Measurements from ENCODE around the gene ARFGAP3.

DNA sequence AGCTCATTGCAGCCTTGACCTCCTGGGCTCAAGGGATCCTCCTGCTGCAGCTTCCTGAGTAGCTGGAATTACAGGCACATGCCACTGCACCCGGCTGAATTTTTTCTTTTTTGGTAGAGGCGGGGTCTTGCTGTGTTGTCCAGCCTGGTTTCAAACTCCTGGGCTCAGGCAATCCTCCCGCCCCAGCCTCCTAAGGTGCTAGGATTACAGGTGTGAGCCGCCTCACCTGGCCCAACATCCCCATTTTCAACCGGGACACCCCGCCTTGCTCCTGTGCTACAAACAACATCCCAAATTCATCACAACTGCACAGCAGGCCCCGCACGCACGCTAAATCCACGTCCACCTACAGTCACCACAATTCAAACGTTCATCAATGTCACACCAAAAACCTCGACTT is 61.0 kb downstream of the ARFGAP3 start:
- TF ChIP-seq EZH2phosphoT487 (IDR thresholded peaks at IDR 0.05; ENCODE audit: low read depth, severe bottlenecking, unreplicated experiment) (no peak), EZH2 (IDR thresholded peaks at IDR 0.05; ENCODE audit: borderline replicate concordance) (no peak)
